ENCODE measurements around the gene WASF3. TPM values are rescaled to one million over a fixed set of nuclear protein-coding genes. Genes with fewer than 3 reads are reported as not detected.

Gene WASF3
- total and polyA plus RNA-seq, 2 of the 13 experiments (the other 11 are each of a cell fraction or from before 2014, with no cell fraction given): 10.4 to 17.2 TPM

DNA sequence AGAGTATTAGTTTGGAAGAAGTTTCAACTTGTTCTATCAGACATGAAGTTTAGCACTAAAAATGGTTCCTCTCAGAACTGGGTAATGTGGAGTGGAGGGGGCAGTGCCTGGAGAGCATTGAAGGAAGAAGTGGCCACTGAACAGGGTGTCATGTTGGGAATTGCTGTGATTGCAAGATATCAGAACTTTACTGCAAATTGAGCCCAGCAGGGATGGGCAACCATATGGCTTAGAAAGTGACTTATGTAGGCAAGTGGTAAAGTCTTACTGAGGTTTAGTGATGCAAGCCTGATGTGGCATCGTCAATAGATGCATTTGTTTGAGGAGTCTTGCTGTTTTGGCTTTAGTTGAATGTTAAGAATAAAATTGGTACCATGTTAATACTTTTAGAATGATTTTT, 31.7 kb downstream of the WASF3 start:
- no peaks in the 10 kb centered on the region for H3K27me3 ChIP-seq (ENCODE audit: control insufficient read depth in 1 of 2, insufficient read depth in 2 of 2, low read length in 2 of 2)
- intact Hi-C loops (cut with micrococcal nuclease; ENCODE audit: unreplicated experiment): no loop called here
- no peak overlapping the region for H3K4me2 ChIP-seq (ENCODE audit: low read depth, low read length)
- peaks cover 51% of the 10 kb centered on the region for H3K79me2 ChIP-seq (ENCODE audit: insufficient read depth, low read length)
- 50% methylated on average over 1 of the region's 1 CpG for WGBS (ENCODE audit: low lambda C conversion rate)
- CTCF ChIA-PET (ENCODE audit: low intra/inter-chr PET ratio, low total read pairs): no interaction called here
- H3K36me3 ChIP-seq (replicated peaks in 1 of 2; ENCODE audit: control insufficient read depth in 1 of 2, insufficient read depth in 2 of 2, low read length in 2 of 2): no peaks in the 10 kb centered on the region
- no peak overlapping the region for H3K9ac ChIP-seq (ENCODE audit: insufficient read depth, low read depth, low read length)
- FAIRE-seq (no peak), DNase-seq (ENCODE audit: low spot score) (no peak), ATAC-seq (no peak)
- in situ Hi-C loops (cut with HindIII; ENCODE audit: extremely low pct_ligation_motif_present, low pct_unique_long_range_greater_than_20kb): no loop called here
- BruUV-seq (replicated peaks): no TSS peak
- TF ChIP-seq ZNF749 (CRISPR knock-in tag; IDR thresholded peaks at IDR 0.05; ENCODE audit: borderline replicate concordance): no peak
- TF ChIP-seq ZNF343 (CRISPR knock-in tag; IDR thresholded peaks at IDR 0.05): no peak
- TF ChIP-seq ARHGAP35 (CRISPR knock-in tag; IDR thresholded peaks at IDR 0.05; ENCODE audit: borderline replicate concordance): no peak
- no peak for TF ChIP-seq ZNF670 (CRISPR knock-in tag; IDR thresholded peaks at IDR 0.05; ENCODE audit: borderline replicate concordance)
- no peak for TF ChIP-seq GFI1 (CRISPR knock-in tag; IDR thresholded peaks at IDR 0.05; ENCODE audit: borderline replicate concordance)
- TF ChIP-seq ZNF180 (CRISPR knock-in tag; IDR thresholded peaks at IDR 0.05; ENCODE audit: borderline replicate concordance, low read depth): no peak
- TF ChIP-seq GATA4 (IDR thresholded peaks at IDR 0.05; ENCODE audit: borderline replicate concordance, low read depth): no peak
- TF ChIP-seq ZNF543 (CRISPR knock-in tag; IDR thresholded peaks at IDR 0.05): no peak
- TF ChIP-seq MAFF (IDR thresholded peaks at IDR 0.05; ENCODE audit: low read depth, low read length): no peak
- TF ChIP-seq NFE2L1 (CRISPR knock-in tag; IDR thresholded peaks at IDR 0.05; ENCODE audit: borderline replicate concordance): no peak
- TF ChIP-seq ZBTB46 (CRISPR knock-in tag; IDR thresholded peaks at IDR 0.05; ENCODE audit: borderline replicate concordance): no peak
- TF ChIP-seq KDM2A (CRISPR knock-in tag; IDR thresholded peaks at IDR 0.05; ENCODE audit: borderline replicate concordance, low read depth): no peak
- TF ChIP-seq ZBTB8A (CRISPR knock-in tag; IDR thresholded peaks at IDR 0.05; ENCODE audit: borderline replicate concordance, low read depth): no peak
- TF ChIP-seq ZNF609 (CRISPR knock-in tag; IDR thresholded peaks at IDR 0.05; ENCODE audit: borderline replicate concordance): no peak
- no peak for TF ChIP-seq ZNF484 (CRISPR knock-in tag; IDR thresholded peaks at IDR 0.05; ENCODE audit: borderline replicate concordance, low read depth)
- no peak for TF ChIP-seq NPAS2 (CRISPR knock-in tag; IDR thresholded peaks at IDR 0.05; ENCODE audit: borderline replicate concordance)
- no peak for TF ChIP-seq FOXK1 (CRISPR knock-in tag; IDR thresholded peaks at IDR 0.05; ENCODE audit: borderline replicate concordance, low read depth)
- no peak for TF ChIP-seq JUND (CRISPR knock-in tag; IDR thresholded peaks at IDR 0.05)
- H3K4me3 ChIP-seq (replicated peaks in 1 of 3; ENCODE audit: insufficient read depth in 1 of 3, low read depth in 2 of 3, low read length in 3 of 3): no peak overlapping the region
- H3K4me1 ChIP-seq (ENCODE audit: insufficient read depth, low read length): peaks cover 52% of the 10 kb centered on the region
- H4K20me1 ChIP-seq (ENCODE audit: insufficient read depth, low read length): 0 out of 2 replicates have a peak, but pooled peaks cover 11% of the 10 kb centered on the region
- no peak overlapping the region for H3K27ac ChIP-seq (ENCODE audit: extremely low read length, insufficient read depth, low read length)
- POLR2A ChIA-PET: no interaction called here
- no peak overlapping the region for H2AFZ ChIP-seq (ENCODE audit: low read length)
- H3K9me3 ChIP-seq (ENCODE audit: low read length): no peaks in the 10 kb centered on the region

All from HepG2 (cell line).